ENCODE results near the gene KCTD17. TPM values are rescaled to one million over a fixed set of nuclear protein-coding genes. Genes with fewer than 3 reads are reported as not detected.

The KCTD17 gene
- total RNA-seq, 1 experiment from 2014 or later, result 19.8 TPM

GRCh38 chr22:37054056-37054395 lies 2.5 kb downstream of the KCTD17 start:
- H3K27ac Mint-ChIP-seq (ENCODE audit: unreplicated experiment), result no peak overlapping the region
- CTCF ChIA-PET, result no interaction called here
- H3K27me3 Mint-ChIP-seq (ENCODE audit: unreplicated experiment), result no peaks in the 10 kb centered on the region
- H3K4me3 Mint-ChIP-seq (ENCODE audit: low read depth, unreplicated experiment), result no peak overlapping the region
- BruUV-seq (replicated peaks), result no TSS peak
- H3K36me3 Mint-ChIP-seq (ENCODE audit: insufficient read depth, unreplicated experiment), result peaks cover 6% of the 10 kb centered on the region
- no peaks in the 10 kb centered on the region for H3K4me1 Mint-ChIP-seq (ENCODE audit: low read depth, unreplicated experiment)
- DNase-seq, result no peak
- TF ChIP-seq CTCF (IDR thresholded peaks at IDR 0.05; ENCODE audit: unreplicated experiment), result no peak
- no peaks in the 10 kb centered on the region for H3K9me3 Mint-ChIP-seq (ENCODE audit: low read depth, unreplicated experiment)
- intact Hi-C loops (cut with micrococcal nuclease; ENCODE audit: unreplicated experiment), result no loop called here

- no peaks in the 10 kb centered on the region for H3K27me3 Mint-ChIP-seq (ENCODE audit: unreplicated experiment)
- no peak for TF ChIP-seq CTCF (IDR thresholded peaks at IDR 0.05; ENCODE audit: unreplicated experiment)
- no peaks in the 10 kb centered on the region for H3K4me1 Mint-ChIP-seq (ENCODE audit: low read depth, unreplicated experiment)
- peaks cover 6% of the 10 kb centered on the region for H3K36me3 Mint-ChIP-seq (ENCODE audit: insufficient read depth, unreplicated experiment)
- CTCF ChIA-PET, result interaction anchor here (0.7 to 1.2 kb wide), 2 partner anchors 11 to 22 kb away, joined by 3 read pairs; no protein-coding TSS in a partner anchor
- no peak overlapping the region for H3K27ac Mint-ChIP-seq (ENCODE audit: unreplicated experiment)
- intact Hi-C loops (cut with micrococcal nuclease; ENCODE audit: unreplicated experiment), result no loop called here
- no peak overlapping the region for H3K4me3 Mint-ChIP-seq (ENCODE audit: low read depth, unreplicated experiment)
- H3K9me3 Mint-ChIP-seq (ENCODE audit: low read depth, unreplicated experiment), result no peaks in the 10 kb centered on the region
- no TSS peak for BruUV-seq (replicated peaks)
- DNase-seq, result no peak
These were observed 3.2 kb downstream of the KCTD17 start for GRCh38 chr22:37054600-37055365.

- no peak for DNase-seq
- H3K4me3 Mint-ChIP-seq (ENCODE audit: low read depth, unreplicated experiment), result no peak overlapping the region
- no TSS peak for BruUV-seq (replicated peaks)
- CTCF ChIA-PET, result no interaction called here
- TF ChIP-seq CTCF (IDR thresholded peaks at IDR 0.05; ENCODE audit: unreplicated experiment), result no peak
- no peaks in the 10 kb centered on the region for H3K27me3 Mint-ChIP-seq (ENCODE audit: unreplicated experiment)
- H3K9me3 Mint-ChIP-seq (ENCODE audit: low read depth, unreplicated experiment), result no peaks in the 10 kb centered on the region
- peaks cover 6% of the 10 kb centered on the region for H3K36me3 Mint-ChIP-seq (ENCODE audit: insufficient read depth, unreplicated experiment)
- H3K27ac Mint-ChIP-seq (ENCODE audit: unreplicated experiment), result no peak overlapping the region
- H3K4me1 Mint-ChIP-seq (ENCODE audit: low read depth, unreplicated experiment), result no peaks in the 10 kb centered on the region
- intact Hi-C loops (cut with micrococcal nuclease; ENCODE audit: unreplicated experiment), result no loop called here
These were observed 4.7 kb downstream of the KCTD17 start for GRCh38 chr22:37056246-37056645.

GRCh38 chr22:37057226-37057625 lies 5.7 kb downstream of the KCTD17 start:
- no peaks in the 10 kb centered on the region for H3K9me3 Mint-ChIP-seq (ENCODE audit: low read depth, unreplicated experiment)
- CTCF ChIA-PET, result no interaction called here
- BruUV-seq (replicated peaks), result no TSS peak

More at GRCh38 chr22:37057226-37057625, 5.7 kb downstream of the KCTD17 start:
- no peak for DNase-seq
- H3K4me3 Mint-ChIP-seq (ENCODE audit: low read depth, unreplicated experiment), result no peak overlapping the region
- no peak for TF ChIP-seq CTCF (IDR thresholded peaks at IDR 0.05; ENCODE audit: unreplicated experiment)
- H3K27me3 Mint-ChIP-seq (ENCODE audit: unreplicated experiment), result no peaks in the 10 kb centered on the region
- H3K4me1 Mint-ChIP-seq (ENCODE audit: low read depth, unreplicated experiment), result no peaks in the 10 kb centered on the region
- no peak overlapping the region for H3K27ac Mint-ChIP-seq (ENCODE audit: unreplicated experiment)
- intact Hi-C loops (cut with micrococcal nuclease; ENCODE audit: unreplicated experiment), result no loop called here
- H3K36me3 Mint-ChIP-seq (ENCODE audit: insufficient read depth, unreplicated experiment), result peaks cover 2% of the 10 kb centered on the region

Measured in Calu3 (cell line).